Hepatocyte (in vitro differentiated cells): ENCODE measurements around the gene PTX3. TPM values are rescaled to one million over a fixed set of nuclear protein-coding genes. Genes with fewer than 3 reads are reported as not detected.

Source experiments
- DNase-seq: peaks from one replicate; pipeline ENCODE4 v3.0.0-alpha.2; 2016; ENCODE audit warnings: low spot score
- H2AFZ ChIP-seq: fragments of 200-600 bp; sonication (generic); 2 replicates; pipeline ENCODE4 v1.6.0; 2016; ENCODE audit warnings: antibody characterized with exemption, mild to moderate bottlenecking
- H3K27ac ChIP-seq: fragments of 200-600 bp; sonication (generic); 2 replicates; pipeline ENCODE4 v1.5.1; 2016; ENCODE audit warnings: mild to moderate bottlenecking
- H3K27me3 ChIP-seq: fragments of 200-600 bp; sonication (generic); 2 replicates; pipeline ENCODE4 v1.6.1; 2016
- H3K36me3 ChIP-seq: fragments of 200-600 bp; sonication (generic); replicated peaks from 2 replicates; pipeline ENCODE4 v1.5.1; 2016; ENCODE audit warnings: low read depth; ENCODE audit not compliant: insufficient read depth
- H3K4me1 ChIP-seq: fragments of 200-600 bp; sonication (generic); 2 replicates; pipeline ENCODE4 v1.5.1; 2016; ENCODE audit warnings: mild to moderate bottlenecking, moderate library complexity; ENCODE audit not compliant: insufficient read depth
- H3K4me2 ChIP-seq: fragments of 200-600 bp; sonication (generic); 2 replicates; pipeline ENCODE4 v1.6.0; 2016
- H3K4me3 ChIP-seq: fragments of 200-600 bp; sonication (generic); 2 replicates; pipeline ENCODE4 v1.5.1; 2016; ENCODE audit warnings: mild to moderate bottlenecking
- H3K79me2 ChIP-seq: fragments of 200-600 bp; sonication (generic); 2 replicates; pipeline ENCODE4 v1.6.0; 2017; ENCODE audit warnings: mild to moderate bottlenecking
- H3K9me2 ChIP-seq: fragments of 200-600 bp; sonication (generic); replicated peaks from 2 replicates; pipeline ENCODE4 v1.6.0; 2017; ENCODE audit warnings: mild to moderate bottlenecking; ENCODE audit not compliant: insufficient read depth
- H3K9me3 ChIP-seq: fragments of 200-600 bp; sonication (generic); 2 replicates; pipeline ENCODE4 v1.5.1; 2016; ENCODE audit warnings: low read depth, mild to moderate bottlenecking
- H4K20me1 ChIP-seq: fragments of 200-600 bp; sonication (generic); 2 replicates; pipeline ENCODE4 v1.6.0; 2016; ENCODE audit warnings: mild to moderate bottlenecking; ENCODE audit not compliant: insufficient read depth, poor library complexity, severe bottlenecking
- CTCF ChIP-seq: fragments of 200-600 bp; sonication (generic); IDR thresholded peaks from 2 replicates; pipeline ENCODE4 v1.5.1; 2016; ENCODE audit warnings: antibody characterized with exemption, mild to moderate bottlenecking; ENCODE audit not compliant: poor library complexity
- EZH2 ChIP-seq: fragments of 200-600 bp; sonication (generic); IDR thresholded peaks from 2 replicates; pipeline ENCODE4 v1.6.1; 2016; ENCODE audit warnings: antibody characterized with exemption, mild to moderate bottlenecking, borderline replicate concordance
- EZH2phosphoT487 ChIP-seq: fragments of 200-600 bp; sonication (generic); IDR thresholded peaks from one replicate; pipeline ENCODE4 v1.6.1; 2018; ENCODE audit warnings: antibody characterized with exemption, mild to moderate bottlenecking, low read depth, moderate library complexity; ENCODE audit not compliant: unreplicated experiment, severe bottlenecking
- WGBS: methylation state at CpG from one replicate; pipeline ENCODE4 v1.1.6; 2016; ENCODE audit warnings: low lambda C conversion rate; ENCODE audit errors: missing lambda C conversion rate; 5-methylcytosine and 5-hydroxymethylcytosine counted together
- polyA plus RNA-seq: library from polyadenylated mRNA; unstranded; fragments of >200 nt; fragmentation: Nextera tagmentation; extraction: Ambion mirVana; gene quantifications from 2 replicates; pipeline ENCODE4 v1.2.1, GENCODE V29; 2016
- total RNA-seq: library from RNA; depleted of rRNA; stranded (reverse); fragments of >200 nt; gene quantifications from 2 replicates; pipeline ENCODE4 v1.2.3, GENCODE V29; 2014

Gene PTX3
- total and polyA plus RNA-seq, 2 experiments from 2014 or later: 23.7 to 41.5 TPM

- no peaks in the 10 kb centered on the region for H4K20me1 ChIP-seq
- no peak overlapping the region for H2AFZ ChIP-seq
- TF ChIP-seq CTCF (no peak), EZH2 (no peak), EZH2phosphoT487 (no peak)
- H3K4me2 ChIP-seq: no peak overlapping the region
- H3K9me3 ChIP-seq: no peaks in the 10 kb centered on the region
- H3K36me3 ChIP-seq: no peaks in the 10 kb centered on the region
- H3K4me3 ChIP-seq: no peak overlapping the region
- peaks cover 5% of the 10 kb centered on the region for H3K4me1 ChIP-seq
- H3K9me2 ChIP-seq: no peaks in the 10 kb centered on the region
- no peaks in the 10 kb centered on the region for H3K79me2 ChIP-seq
- DNase-seq: no peak
- WGBS: 90% methylated on average over 2 of the region's 2 CpGs
- H3K27ac ChIP-seq: no peak overlapping the region
- H3K27me3 ChIP-seq: peaks cover 13% of the 10 kb centered on the region
Measured at GRCh38 chr3:157441102-157441624, 4.5 kb downstream of the PTX3 start.

GRCh38 chr3:157442729-157443128 lies 6.1 kb downstream of the PTX3 start:
- Histone ChIP-seq H3K79me2 (no peaks in the 10 kb centered on the region), H3K4me1 (peaks cover 5% of the 10 kb centered on the region), H3K9me2 (no peaks in the 10 kb centered on the region), H4K20me1 (no peaks in the 10 kb centered on the region), H3K9me3 (no peaks in the 10 kb centered on the region), H3K27ac (peak overlapping the region; percentile 73), H3K4me2 (no peak overlapping the region), H2AFZ (no peak overlapping the region), H3K27me3 (peaks cover 13% of the 10 kb centered on the region), H3K36me3 (no peaks in the 10 kb centered on the region), H3K4me3 (no peak overlapping the region)
- TF ChIP-seq CTCF (no peak), EZH2 (no peak), EZH2phosphoT487 (no peak)
- DNase-seq: no peak
- WGBS: 44% methylated on average over 2 of the region's 2 CpGs

- H3K27me3 ChIP-seq: peaks cover 3% of the 10 kb centered on the region
- no peaks in the 10 kb centered on the region for H3K79me2 ChIP-seq
- H3K9me2 ChIP-seq: no peaks in the 10 kb centered on the region
- no peaks in the 10 kb centered on the region for H3K9me3 ChIP-seq
- H3K4me1 ChIP-seq: peaks cover 5% of the 10 kb centered on the region
- H2AFZ ChIP-seq: no peak overlapping the region
- 66% methylated on average over 3 of the region's 3 CpGs for WGBS
- no peaks in the 10 kb centered on the region for H3K36me3 ChIP-seq
- H4K20me1 ChIP-seq: no peaks in the 10 kb centered on the region
- no peak for DNase-seq
- H3K4me3 ChIP-seq: no peak overlapping the region
- H3K27ac ChIP-seq: peak overlapping the region; percentile 44
- no peak overlapping the region for H3K4me2 ChIP-seq
- TF ChIP-seq EZH2phosphoT487: no peak
- no peak for TF ChIP-seq CTCF
- TF ChIP-seq EZH2: no peak
Measured at GRCh38 chr3:157443905-157444796, 7.5 kb downstream of the PTX3 start.
